Progenitor cell of endocrine pancreas (in vitro differentiated cells): ENCODE results near the gene MRPS14. TPM values are rescaled to one million over a fixed set of nuclear protein-coding genes. Genes with fewer than 3 reads are reported as not detected.

Experiments
- DNase-seq: peaks from one replicate; pipeline ENCODE4 v3.0.0; 2021; ENCODE audit warnings: low spot score; ENCODE audit not compliant: unreplicated experiment
- H3K27ac Mint-ChIP-seq: 2 replicates; pipeline ENCODE4 v1.8.0; 2021; ENCODE audit warnings: mild to moderate bottlenecking, moderate library complexity, mixed read lengths
- H3K27me3 Mint-ChIP-seq: 2 replicates; pipeline ENCODE4 v1.8.0; 2021; ENCODE audit warnings: mixed read lengths
- H3K36me3 Mint-ChIP-seq: 2 replicates; pipeline ENCODE4 v1.8.0; 2022; ENCODE audit warnings: mixed read lengths; ENCODE audit not compliant: insufficient read depth
- H3K4me1 Mint-ChIP-seq: 2 replicates; pipeline ENCODE4 v1.8.0; 2021; ENCODE audit warnings: low read depth, mixed read lengths
- H3K4me3 Mint-ChIP-seq: 2 replicates; pipeline ENCODE4 v1.8.0; 2021; ENCODE audit warnings: low read depth, mild to moderate bottlenecking, moderate library complexity, mixed read lengths
- H3K9me3 Mint-ChIP-seq: 2 replicates; pipeline ENCODE4 v1.8.0; 2021; ENCODE audit warnings: low read depth, mixed read lengths
- total RNA-seq: library from RNA; stranded (reverse); gene quantifications from 2 replicates; pipeline ENCODE4 v1.2.1, GENCODE V29; 2021
- TF ChIP-seq, protein P1 (sequence below): fragments of 200-600 bp; sonication (generic); IDR thresholded peaks from one replicate; pipeline ENCODE4 v1.5.0; 2021; ENCODE audit warnings: antibody characterized with exemption, mild to moderate bottlenecking; ENCODE audit not compliant: unreplicated experiment

Gene MRPS14
- total RNA-seq, 1 donor from 2014 or later = 27.5 TPM

GRCh38 chr1:174966008-174966572, 57.1 kb downstream of the MRPS14 start:
- H3K36me3 Mint-ChIP-seq = peaks cover 4% of the 10 kb centered on the region
- DNase-seq = no peak
- no peak overlapping the region for H3K4me3 Mint-ChIP-seq
- H3K27me3 Mint-ChIP-seq = no peaks in the 10 kb centered on the region
- H3K4me1 Mint-ChIP-seq = peaks cover 44% of the 10 kb centered on the region
- no peaks in the 10 kb centered on the region for H3K9me3 Mint-ChIP-seq
- TF ChIP-seq, protein P1, sequence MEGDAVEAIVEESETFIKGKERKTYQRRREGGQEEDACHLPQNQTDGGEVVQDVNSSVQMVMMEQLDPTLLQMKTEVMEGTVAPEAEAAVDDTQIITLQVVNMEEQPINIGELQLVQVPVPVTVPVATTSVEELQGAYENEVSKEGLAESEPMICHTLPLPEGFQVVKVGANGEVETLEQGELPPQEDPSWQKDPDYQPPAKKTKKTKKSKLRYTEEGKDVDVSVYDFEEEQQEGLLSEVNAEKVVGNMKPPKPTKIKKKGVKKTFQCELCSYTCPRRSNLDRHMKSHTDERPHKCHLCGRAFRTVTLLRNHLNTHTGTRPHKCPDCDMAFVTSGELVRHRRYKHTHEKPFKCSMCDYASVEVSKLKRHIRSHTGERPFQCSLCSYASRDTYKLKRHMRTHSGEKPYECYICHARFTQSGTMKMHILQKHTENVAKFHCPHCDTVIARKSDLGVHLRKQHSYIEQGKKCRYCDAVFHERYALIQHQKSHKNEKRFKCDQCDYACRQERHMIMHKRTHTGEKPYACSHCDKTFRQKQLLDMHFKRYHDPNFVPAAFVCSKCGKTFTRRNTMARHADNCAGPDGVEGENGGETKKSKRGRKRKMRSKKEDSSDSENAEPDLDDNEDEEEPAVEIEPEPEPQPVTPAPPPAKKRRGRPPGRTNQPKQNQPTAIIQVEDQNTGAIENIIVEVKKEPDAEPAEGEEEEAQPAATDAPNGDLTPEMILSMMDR = no peak
- peak overlapping the region; percentile 70 for H3K27ac Mint-ChIP-seq

DNA sequence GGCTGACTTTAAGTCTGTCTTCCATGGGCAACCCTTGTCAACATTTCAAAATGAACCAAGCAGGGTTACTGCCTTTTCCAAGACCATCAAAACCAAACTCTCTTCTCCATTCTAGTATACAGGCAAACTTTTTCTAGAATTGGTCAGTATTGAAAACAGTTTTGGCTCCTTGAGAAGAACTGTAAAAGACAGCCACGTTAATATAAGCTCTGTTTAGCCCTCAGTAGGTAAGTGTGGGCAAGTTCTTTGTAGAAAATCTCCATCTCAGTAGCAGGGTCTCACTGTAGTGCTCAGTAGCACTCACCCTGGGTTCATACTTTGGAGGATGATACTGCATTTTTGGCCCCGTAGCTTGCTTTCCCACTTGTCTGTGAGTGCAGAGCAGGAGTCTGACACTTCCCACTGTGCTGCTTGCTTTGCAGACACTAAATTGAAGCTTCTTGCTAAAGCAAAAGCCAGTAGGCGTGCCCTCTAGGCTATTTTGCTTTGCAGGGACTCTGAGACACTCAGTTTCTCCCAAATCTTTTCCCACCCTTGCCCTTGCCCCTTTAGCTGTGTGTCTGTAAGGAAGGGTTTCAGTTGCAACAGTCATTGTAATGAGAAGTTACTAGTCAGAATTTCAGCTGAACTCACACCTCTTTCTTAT, 57.7 kb downstream of the MRPS14 start:
- no peak for DNase-seq
- Mint-ChIP-seq H3K9me3 (no peaks in the 10 kb centered on the region), H3K4me1 (peaks cover 44% of the 10 kb centered on the region), H3K27me3 (no peaks in the 10 kb centered on the region), H3K4me3 (no peak overlapping the region), H3K27ac (peak overlapping the region; percentile 70), H3K36me3 (peaks cover 4% of the 10 kb centered on the region)
- TF ChIP-seq, protein P1 = no peak

DNA sequence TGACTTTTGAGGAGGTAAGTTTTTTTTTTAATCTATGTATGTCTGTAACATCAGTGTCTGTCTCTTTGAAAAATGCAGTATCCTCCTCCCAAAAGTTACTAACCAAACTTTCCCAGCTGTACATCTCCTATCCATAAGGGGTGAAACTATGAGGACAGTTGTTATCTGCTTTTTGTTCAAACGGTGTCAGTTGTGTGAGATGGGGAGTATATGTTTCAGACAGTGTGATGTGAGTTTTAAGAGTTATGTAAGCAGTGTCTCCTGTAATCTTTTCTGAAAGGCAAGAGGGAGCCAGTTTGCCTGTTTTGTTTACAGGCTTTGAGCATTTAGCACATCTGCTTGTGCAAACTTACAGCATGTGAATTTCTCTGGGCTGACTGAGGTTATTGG, 58.3 kb downstream of the MRPS14 start:
- H3K4me1 Mint-ChIP-seq = peaks cover 44% of the 10 kb centered on the region
- no peaks in the 10 kb centered on the region for H3K9me3 Mint-ChIP-seq
- TF ChIP-seq, protein P1 = no peak
- H3K4me3 Mint-ChIP-seq = no peak overlapping the region
- no peaks in the 10 kb centered on the region for H3K27me3 Mint-ChIP-seq
- no peak for DNase-seq
- H3K27ac Mint-ChIP-seq = peak overlapping the region; percentile 14
- peaks cover 3% of the 10 kb centered on the region for H3K36me3 Mint-ChIP-seq

DNA sequence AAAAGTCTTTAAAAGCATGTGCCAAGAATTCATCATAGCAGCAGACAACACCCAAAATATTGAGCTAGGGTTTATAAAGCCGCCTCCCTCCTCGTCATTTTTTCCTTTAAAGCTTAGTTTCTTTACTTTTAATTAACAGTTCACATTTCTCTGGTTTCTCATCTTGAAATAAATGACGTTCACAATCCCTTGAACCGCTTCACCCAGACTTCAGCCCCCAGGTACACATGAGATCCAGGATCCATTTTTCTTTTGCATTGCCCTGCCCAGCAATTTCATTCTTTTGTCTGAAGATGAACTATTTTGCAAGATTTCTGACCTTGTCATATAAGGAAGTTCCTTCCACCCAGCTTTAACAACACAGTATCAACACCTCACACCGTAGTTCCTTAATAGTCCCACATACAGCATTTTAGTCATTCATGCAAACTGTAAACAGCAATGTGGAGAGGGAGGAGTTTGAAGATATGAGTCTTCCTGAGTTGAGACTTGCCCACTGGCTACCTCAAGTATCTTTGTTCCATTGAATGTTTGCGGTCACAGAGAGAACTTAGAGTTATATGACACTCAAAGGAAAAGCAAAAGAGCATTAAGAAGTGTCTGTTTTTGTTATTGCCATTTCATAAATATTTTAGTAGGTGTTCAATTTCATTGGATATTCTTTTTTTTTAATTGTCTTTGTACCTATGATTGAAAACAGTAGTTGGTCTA, 58.8 kb downstream of the MRPS14 start:
- Mint-ChIP-seq H3K27ac (no peak overlapping the region), H3K36me3 (peaks cover 3% of the 10 kb centered on the region), H3K9me3 (no peaks in the 10 kb centered on the region), H3K27me3 (no peaks in the 10 kb centered on the region), H3K4me1 (peaks cover 44% of the 10 kb centered on the region), H3K4me3 (no peak overlapping the region)
- DNase-seq = no peak
- TF ChIP-seq, protein P1 = no peak

GRCh38 chr1:174963529-174964125, 59.6 kb downstream of the MRPS14 start:
- Mint-ChIP-seq H3K4me1 (peaks cover 37% of the 10 kb centered on the region), H3K9me3 (no peaks in the 10 kb centered on the region), H3K36me3 (peaks cover 1% of the 10 kb centered on the region), H3K27me3 (no peaks in the 10 kb centered on the region), H3K4me3 (no peak overlapping the region), H3K27ac (no peak overlapping the region)
- DNase-seq = no peak
- TF ChIP-seq, protein P1 = no peak
